H1 (cell line): ENCODE data around the gene ACTG1. TPM values are rescaled to one million over a fixed set of nuclear protein-coding genes. Genes with fewer than 3 reads are reported as not detected.

Experiments used
- CTCF ChIA-PET: fragments of 300-600 bp; sonication (Branson Sonifier 250); formaldehyde crosslinking; loops from one replicate; lab custom pipeline; 2021; ENCODE audit not compliant: partially characterized antibody; lab: Charles Lee
- POLR2A ChIA-PET: fragments of 300-600 bp; sonication (Branson Sonifier 250); formaldehyde crosslinking; loops from one replicate; lab custom pipeline; 2021; ENCODE audit warnings: inconsistent platforms; ENCODE audit not compliant: partially characterized antibody; lab: Charles Lee
- DNase-seq, 2 experiments: peaks; one replicate each; pipeline versions ENCODE4 v3.0.0 to v3.0.0-alpha.2; 2010 to 2022; ENCODE audit warnings: low spot score in 2 of 2, low read depth in 1 of 2, mixed read lengths in 1 of 2
- FAIRE-seq: peaks from 2 replicates; lab custom pipeline; 2011; peaks lifted over from hg19 to GRCh38; lab: Jason Lieb, UNC
- H2AFZ ChIP-seq: 2 replicates; pipeline ENCODE4 v1.8.1; 2012; ENCODE audit warnings: low read length, inconsistent platforms
- H2AK5ac ChIP-seq: 2 replicates; pipeline ENCODE4 v1.6.1; 2013; ENCODE audit warnings: low read depth, low read length
- H2BK120ac ChIP-seq: replicated peaks from 2 replicates; pipeline ENCODE3; 2013; ENCODE audit warnings: low read depth, low read length, inconsistent platforms
- H2BK12ac ChIP-seq: 2 replicates; pipeline ENCODE4 v1.6.1; 2013; ENCODE audit warnings: low read depth, low read length
- H2BK15ac ChIP-seq: 2 replicates; pipeline ENCODE4 v1.6.1; 2013; ENCODE audit warnings: low read length
- H2BK20ac ChIP-seq: 2 replicates; pipeline ENCODE4 v1.6.1; 2013; ENCODE audit warnings: low read length
- H2BK5ac ChIP-seq: 2 replicates; pipeline ENCODE4 v1.6.1; 2013; ENCODE audit warnings: low read depth, low read length
- H3K14ac ChIP-seq: 2 replicates; pipeline ENCODE4 v1.6.1; 2013; ENCODE audit warnings: inconsistent platforms; ENCODE audit not compliant: insufficient read length
- H3K18ac ChIP-seq: 2 replicates; pipeline ENCODE4 v1.6.1; 2013; ENCODE audit warnings: low read length; ENCODE audit errors: extremely low read depth
- H3K23ac ChIP-seq: 2 replicates; pipeline ENCODE4 v1.6.1; 2013; ENCODE audit warnings: inconsistent platforms; ENCODE audit not compliant: insufficient read length
- H3K23me2 ChIP-seq: 2 replicates; pipeline ENCODE4 v1.6.1; 2013; ENCODE audit warnings: low read depth, low read length
- H3K27ac ChIP-seq: 2 replicates; pipeline ENCODE4 v1.6.1; 2011; ENCODE audit warnings: low read depth, low read length, inconsistent platforms
- H3K27me3 ChIP-seq, 4 experiments: replicated peaks in 1 of 4; 1 replicate in 1 of 4; 2 replicates in 3 of 4; pipeline versions ENCODE4 v1.6.1 to v1.8.1; 2011 to 2013; ENCODE audit warnings: low read length in 3 of 4, mild to moderate bottlenecking in 3 of 4, inconsistent platforms in 2 of 4, mixed read lengths in 2 of 4, moderate library complexity in 1 of 4; ENCODE audit not compliant: control insufficient read depth in 3 of 4, insufficient read depth in 3 of 4; ENCODE audit errors: extremely low read depth in 1 of 4
- H3K36me3 ChIP-seq, 4 experiments: 2 replicates each; pipeline versions ENCODE4 v1.6.1 to v1.8.1; 2011 to 2013; ENCODE audit warnings: mild to moderate bottlenecking in 4 of 4, low read length in 3 of 4, moderate library complexity in 2 of 4, control low read depth in 1 of 4, inconsistent platforms in 1 of 4; ENCODE audit not compliant: insufficient read depth in 4 of 4, control insufficient read depth in 2 of 4
- H3K4ac ChIP-seq: replicated peaks from 2 replicates; pipeline ENCODE3; 2013; ENCODE audit warnings: low read length, low read depth, mixed read lengths, inconsistent platforms; ENCODE audit not compliant: insufficient read length
- H3K4me1 ChIP-seq, 4 experiments: replicated peaks in 1 of 4; 1 replicate in 1 of 4; 2 replicates in 3 of 4; pipeline versions ENCODE4 v1.6.1 to v1.8.1; 2011 to 2013; ENCODE audit warnings: low read length in 3 of 4, inconsistent platforms in 2 of 4, mixed read lengths in 1 of 4; ENCODE audit not compliant: insufficient read depth in 4 of 4, control insufficient read depth in 3 of 4
- H3K4me2 ChIP-seq, 2 experiments: 2 replicates each; pipeline versions ENCODE4 v1.6.1 to v1.8.1; 2011 to 2013; ENCODE audit warnings: low read depth in 2 of 2, low read length in 2 of 2, control low read depth in 1 of 2, inconsistent platforms in 1 of 2, mild to moderate bottlenecking in 1 of 2; ENCODE audit not compliant: insufficient read depth in 1 of 2
- H3K4me3 ChIP-seq, 4 experiments: fragments of 200-600, 300-600 bp in 1 of 4; sonication (generic), shearing (Covaris generic), sonication (Bioruptor Twin) in 1 of 4; 2 replicates each; pipeline versions ENCODE4 v1.5.1 to v1.8.1; 2011 to 2016; ENCODE audit warnings: low read length in 4 of 4, low read depth in 3 of 4, control low read depth in 2 of 4, inconsistent platforms in 2 of 4, mild to moderate bottlenecking in 2 of 4, mixed read lengths in 1 of 4, moderate library complexity in 1 of 4; ENCODE audit not compliant: insufficient read depth in 2 of 4; ENCODE audit errors: extremely low read depth in 1 of 4
- H3K56ac ChIP-seq: replicated peaks from 2 replicates; pipeline ENCODE3; 2013; ENCODE audit warnings: low read depth, mild to moderate bottlenecking, mixed read lengths, low read length, inconsistent platforms; ENCODE audit not compliant: insufficient read length
- H3K79me1 ChIP-seq: 2 replicates; pipeline ENCODE4 v1.6.1; 2013; ENCODE audit warnings: low read depth, low read length, control low read depth
- H3K79me2 ChIP-seq, 2 experiments: 2 replicates each; pipeline versions ENCODE4 v1.6.1 to v1.8.1; 2012 to 2013; ENCODE audit warnings: low read length in 2 of 2, mild to moderate bottlenecking in 2 of 2, inconsistent platforms in 1 of 2; ENCODE audit not compliant: insufficient read depth in 2 of 2, control insufficient read depth in 1 of 2
- H3K9ac ChIP-seq, 4 experiments: replicated peaks in 1 of 4; 1 replicate in 1 of 4; 2 replicates in 3 of 4; pipeline versions ENCODE4 v1.6.1 to v1.8.1; 2011 to 2013; ENCODE audit warnings: low read depth in 3 of 4, low read length in 3 of 4, control low read depth in 2 of 4, mild to moderate bottlenecking in 2 of 4, moderate library complexity in 2 of 4, inconsistent platforms in 1 of 4; ENCODE audit errors: extremely low read depth in 1 of 4
- H3K9me3 ChIP-seq, 2 experiments: 2 replicates each; pipeline versions ENCODE4 v1.6.1 to v1.8.1; 2012 to 2013; ENCODE audit warnings: mild to moderate bottlenecking in 2 of 2, moderate library complexity in 2 of 2, control low read depth in 1 of 2, inconsistent platforms in 1 of 2, low read depth in 1 of 2, low read length in 1 of 2, mixed read lengths in 1 of 2; ENCODE audit not compliant: insufficient read depth in 2 of 2
- H4K20me1 ChIP-seq, 2 experiments: replicated peaks in 1 of 2; 2 replicates each; pipeline versions ENCODE3 to v1.8.1; 2011 to 2013; ENCODE audit warnings: inconsistent platforms in 2 of 2, low read length in 2 of 2, mild to moderate bottlenecking in 1 of 2; ENCODE audit not compliant: insufficient read depth in 2 of 2, control insufficient read depth in 1 of 2
- H4K5ac ChIP-seq: 2 replicates; pipeline ENCODE4 v1.6.1; 2013; ENCODE audit warnings: low read length, low read depth, mixed read lengths, inconsistent platforms; ENCODE audit not compliant: insufficient read length
- H4K8ac ChIP-seq: 2 replicates; pipeline ENCODE4 v1.8.0; 2013; ENCODE audit warnings: mild to moderate bottlenecking, moderate library complexity, low read length, inconsistent platforms; ENCODE audit not compliant: insufficient read depth; ENCODE audit errors: extremely low read depth
- H4K91ac ChIP-seq: replicated peaks from 2 replicates; pipeline ENCODE3; 2013; ENCODE audit warnings: low read length, mixed read lengths, inconsistent platforms; ENCODE audit not compliant: insufficient read length
- CHD1 ChIP-seq: IDR thresholded peaks from 2 replicates; pipeline ENCODE4 v1.6.1; 2012; ENCODE audit warnings: low read depth, low read length, improper control_type of control experiment
- CHD2 ChIP-seq: IDR thresholded peaks from 2 replicates; pipeline ENCODE4 v1.6.1; 2012; ENCODE audit warnings: low read length, improper control_type of control experiment
- EGR1 ChIP-seq: IDR thresholded peaks from 2 replicates; pipeline ENCODE4 v1.6.1; 2011; ENCODE audit warnings: low read depth, low read length, borderline replicate concordance
- GTF2F1 ChIP-seq: IDR thresholded peaks from 2 replicates; pipeline ENCODE4 v1.6.1; 2012; ENCODE audit warnings: low read depth, low read length, improper control_type of control experiment, borderline replicate concordance
- HDAC6 ChIP-seq: IDR thresholded peaks from one replicate; pipeline ENCODE4 v1.7.1; 2012; ENCODE audit warnings: low read depth, mild to moderate bottlenecking, inconsistent platforms, low read length, moderate library complexity
- PHF8 ChIP-seq: fragments of 200-600 bp; sonication (generic); conservative IDR thresholded peaks from 2 replicates; pipeline ENCODE4 v1.7.1; 2012; ENCODE audit warnings: low read depth, mild to moderate bottlenecking, inconsistent platforms, low read length, moderate library complexity
- POLR2A ChIP-seq, 2 experiments: IDR thresholded peaks; 1 replicate in 1 of 2; 2 replicates in 1 of 2; pipeline ENCODE4 v1.6.1; 2011; ENCODE audit warnings: low read depth in 2 of 2, low read length in 2 of 2, mild to moderate bottlenecking in 2 of 2; ENCODE audit errors: control extremely low read depth in 1 of 2
- RFX5 ChIP-seq: IDR thresholded peaks from 2 replicates; pipeline ENCODE4 v1.6.1; 2011; ENCODE audit warnings: low read depth, low read length, improper control_type of control experiment, borderline replicate concordance
- SUZ12 ChIP-seq: fragments of 200-600 bp; sonication (generic); IDR thresholded peaks from 2 replicates; pipeline ENCODE4 v1.6.1; 2012; ENCODE audit warnings: mild to moderate bottlenecking, inconsistent platforms, low read length, moderate library complexity, mixed read lengths
- TBP ChIP-seq: IDR thresholded peaks from 2 replicates; pipeline ENCODE4 v1.6.1; 2011; ENCODE audit warnings: low read depth, low read length, improper control_type of control experiment
- TCF12 ChIP-seq: IDR thresholded peaks from 2 replicates; pipeline ENCODE4 v1.6.1; 2011; ENCODE audit warnings: low read depth, mild to moderate bottlenecking, low read length
- WGBS, 2 experiments: shearing (Covaris generic) in 1 of 2; methylation state at CpG; one replicate each; pipeline versions ENCODE4 v1.1.6 to v1.1.7; 2013 to 2015; ENCODE audit warnings: low lambda C conversion rate in 2 of 2, mixed read lengths in 2 of 2, inconsistent platforms in 1 of 2, low coverage in 1 of 2, missing lambda C conversion rate in 1 of 2; ENCODE audit not compliant: insufficient replicate concordance in 2 of 2, insufficient coverage in 1 of 2, insufficient read length in 1 of 2; ENCODE audit errors: extremely low coverage in 1 of 2, missing lambda C conversion rate in 1 of 2; 5-methylcytosine and 5-hydroxymethylcytosine counted together
- polyA plus RNA-seq, 7 experiments: library from polyadenylated mRNA; depleted of rRNA in 3 of 7; stranded (reverse) in 5 of 7; unstranded in 2 of 7; fragments of >200 nt in 5 of 7; fragments of 200-250 nt in 2 of 7; gene quantifications; 1 replicate in 5 of 7; 2 replicates in 1 of 7; 4 replicates in 1 of 7; pipeline versions ENCODE4 v1.2.1 to v1.2.3, GENCODE V29; 2011 to 2013; ENCODE audit warnings: missing spikeins in 2 of 7, mixed read lengths in 2 of 7
- total RNA-seq: library from RNA; stranded (reverse); fragmentation: NEBNext Ultra II Directional; extraction: Animal tissue kit (Norgen Biotek cat#: 25700); gene quantifications from 2 replicates; pipeline ENCODE4 v1.2.1, GENCODE V29; 2021
- TF ChIP-seq, protein P1 (sequence below): IDR thresholded peaks from 2 replicates; pipeline ENCODE4 v1.6.1; 2012; ENCODE audit warnings: low read length, inconsistent platforms

ACTG1 gene
- total and polyA plus RNA-seq, 2 of the 8 experiments (the other 6 are each of a cell fraction or from before 2014, with no cell fraction given): 3,535 to 5,010 TPM

DNA sequence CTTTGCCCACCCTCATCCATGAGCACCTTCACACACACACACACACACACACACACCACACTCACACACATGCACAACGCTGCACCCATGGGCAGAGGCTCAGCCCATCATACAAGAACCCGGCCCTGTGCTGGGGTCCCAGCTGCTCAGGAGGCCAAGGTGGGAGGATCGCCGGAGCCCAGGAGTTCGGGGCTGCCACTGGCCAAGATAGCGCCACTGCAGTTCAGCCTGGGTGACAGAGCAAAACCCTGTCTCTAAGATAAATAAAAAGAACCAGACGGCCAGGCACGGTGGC, 12.2 kb upstream of the ACTG1 start:
- Histone ChIP-seq H4K20me1 (peaks cover 2 to 7% of the 10 kb centered on the region in 2 experiments), H3K27ac (no peak overlapping the region), H2BK5ac (no peak overlapping the region), H2AK5ac (no peak overlapping the region), H3K4me1 (peaks cover 0 to 20% (median 11%) of the 10 kb centered on the region in 4 experiments; a peak in 6 of 7 replicates), H4K5ac (no peak overlapping the region), H2BK20ac (no peak overlapping the region), H2BK120ac (no peak overlapping the region), H2AFZ (no peak overlapping the region), H3K27me3 (peaks cover 0 to 20% (median 13%) of the 10 kb centered on the region in 4 experiments; a peak in 5 of 7 replicates), H3K14ac (no peak overlapping the region), H2BK12ac (no peak overlapping the region), H3K79me1 (no peaks in the 10 kb centered on the region), H3K56ac (no peak overlapping the region), H3K9me3 (no peaks in the 10 kb centered on the region), H2BK15ac (no peak overlapping the region), H3K36me3 (no peaks in the 10 kb centered on the region), H3K23me2 (no peaks in the 10 kb centered on the region; the same call in 1 of the 2 replicates), H4K91ac (no peak overlapping the region), H3K9ac (no peak overlapping the region), H4K8ac (no peak overlapping the region), H3K23ac (no peak overlapping the region), H3K79me2 (no peaks in the 10 kb centered on the region), H3K4me2 (no peak overlapping the region), H3K4me3 (no peak overlapping the region), H3K4ac (no peak overlapping the region), H3K18ac (no peak overlapping the region)
- FAIRE-seq (no peak), DNase-seq (no peak)
- TF ChIP-seq SUZ12 (no peak), EGR1 (no peak), RFX5 (no peak), HDAC6 (no peak), TCF12 (no peak), CHD2 (no peak), TBP (no peak), GTF2F1 (no peak), POLR2A (IDR thresholded peaks at IDR 0.05; ENCODE audit: control extremely low read depth in 1 of 2, low read depth in 2 of 2, low read length in 2 of 2) (no peak), PHF8 (no peak), CHD1 (no peak)
- TF ChIP-seq, protein P1, sequence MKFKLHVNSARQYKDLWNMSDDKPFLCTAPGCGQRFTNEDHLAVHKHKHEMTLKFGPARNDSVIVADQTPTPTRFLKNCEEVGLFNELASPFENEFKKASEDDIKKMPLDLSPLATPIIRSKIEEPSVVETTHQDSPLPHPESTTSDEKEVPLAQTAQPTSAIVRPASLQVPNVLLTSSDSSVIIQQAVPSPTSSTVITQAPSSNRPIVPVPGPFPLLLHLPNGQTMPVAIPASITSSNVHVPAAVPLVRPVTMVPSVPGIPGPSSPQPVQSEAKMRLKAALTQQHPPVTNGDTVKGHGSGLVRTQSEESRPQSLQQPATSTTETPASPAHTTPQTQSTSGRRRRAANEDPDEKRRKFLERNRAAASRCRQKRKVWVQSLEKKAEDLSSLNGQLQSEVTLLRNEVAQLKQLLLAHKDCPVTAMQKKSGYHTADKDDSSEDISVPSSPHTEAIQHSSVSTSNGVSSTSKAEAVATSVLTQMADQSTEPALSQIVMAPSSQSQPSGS: no peak
- 91% methylated on average over 8 of the region's 8 CpGs; no CpG with 5 or more reads in 1 of the 2 experiments for WGBS, 2 experiments
- ChIA-PET POLR2A (interaction anchor here (0.7 to 30.5 kb wide), 4 partner anchors 9 to 28 kb away, joined by 3 to 1004 read pairs (median 21); partner anchors contain the start of gene ACTG1), CTCF (no interaction called here)
